Measurements from ENCODE around the gene RECQL5.
A peak's percentile ranks its signal among the peaks of the same experiment; 100 is the strongest.
"Not testable (repeated sequence)": the region's sequence is repeated elsewhere in the genome, so short reads cannot be mapped to it uniquely, and the experiment has no call there.

The RECQL5 gene

DNA sequence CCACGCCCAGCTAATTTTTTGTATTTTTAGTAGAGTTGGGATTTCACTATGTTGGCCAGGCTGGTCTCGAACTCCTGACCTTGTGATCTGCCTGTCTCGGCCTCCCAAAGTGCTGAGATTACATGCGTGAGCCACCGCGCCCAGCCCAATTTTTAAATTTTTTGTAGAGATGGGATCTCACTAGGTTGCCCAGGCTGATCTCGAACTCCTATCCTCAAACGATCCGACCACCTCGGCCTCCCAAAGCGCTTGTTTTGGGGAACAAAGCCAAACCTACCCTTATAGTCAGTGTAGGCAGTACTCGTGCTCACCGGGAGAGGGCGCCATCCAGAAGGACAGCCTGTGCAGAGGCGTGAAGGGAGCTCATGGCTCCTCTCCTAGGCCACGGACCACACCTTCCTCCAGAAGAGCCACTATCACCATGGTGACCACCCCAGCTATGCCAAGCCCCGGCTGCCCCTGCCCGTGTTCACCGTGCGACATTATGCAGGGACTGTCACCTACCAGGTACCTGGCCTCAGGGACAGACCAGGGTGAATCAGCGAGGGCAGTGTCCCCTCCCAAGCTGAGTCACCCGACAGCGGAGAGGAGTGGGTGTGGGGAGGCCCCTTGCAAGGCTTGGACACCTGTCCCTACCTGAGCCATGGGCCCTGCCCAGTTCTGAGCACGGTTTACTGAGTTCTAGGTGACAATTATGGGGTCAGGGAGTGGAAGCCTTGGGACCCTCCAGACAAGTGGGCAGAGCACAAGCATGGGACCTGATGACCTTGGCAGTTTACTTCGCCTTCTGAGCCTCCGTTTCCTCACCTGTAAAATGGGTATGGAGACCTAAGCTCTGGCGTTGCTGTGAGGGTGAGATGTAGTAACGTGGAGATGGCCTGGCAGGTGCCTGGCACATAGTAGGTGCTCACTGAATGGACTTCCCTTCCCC is 65.6 kb downstream of the RECQL5 start:
- Histone ChIP-seq H3K4me1 (ENCODE audit: insufficient read depth, insufficient read length) (peaks cover 10% of the 10 kb centered on the region), H3K27me3 (ENCODE audit: insufficient read depth, insufficient read length) (no peaks in the 10 kb centered on the region), H3K9ac (ENCODE audit: insufficient read length, low read depth) (no peak overlapping the region), H3K4me3 (ENCODE audit: insufficient read length, low read depth) (no peak overlapping the region), H3K9me3 (ENCODE audit: insufficient read depth, low read length) (no peaks in the 10 kb centered on the region), H3K36me3 (ENCODE audit: insufficient read depth, insufficient read length, low read length) (no peaks in the 10 kb centered on the region)
- DNase-seq (ENCODE audit: low read depth, low spot score): peak; percentile 48
- no peak for TF ChIP-seq ZNF274 (IDR thresholded peaks at IDR 0.05; ENCODE audit: low read depth, low read length)
- no peak for TF ChIP-seq YY1 (IDR thresholded peaks at IDR 0.05; ENCODE audit: insufficient read depth, insufficient read length)
- no peak for TF ChIP-seq SUZ12 (IDR thresholded peaks at IDR 0.05; ENCODE audit: extremely low read depth, insufficient read depth, insufficient read length)

DNA sequence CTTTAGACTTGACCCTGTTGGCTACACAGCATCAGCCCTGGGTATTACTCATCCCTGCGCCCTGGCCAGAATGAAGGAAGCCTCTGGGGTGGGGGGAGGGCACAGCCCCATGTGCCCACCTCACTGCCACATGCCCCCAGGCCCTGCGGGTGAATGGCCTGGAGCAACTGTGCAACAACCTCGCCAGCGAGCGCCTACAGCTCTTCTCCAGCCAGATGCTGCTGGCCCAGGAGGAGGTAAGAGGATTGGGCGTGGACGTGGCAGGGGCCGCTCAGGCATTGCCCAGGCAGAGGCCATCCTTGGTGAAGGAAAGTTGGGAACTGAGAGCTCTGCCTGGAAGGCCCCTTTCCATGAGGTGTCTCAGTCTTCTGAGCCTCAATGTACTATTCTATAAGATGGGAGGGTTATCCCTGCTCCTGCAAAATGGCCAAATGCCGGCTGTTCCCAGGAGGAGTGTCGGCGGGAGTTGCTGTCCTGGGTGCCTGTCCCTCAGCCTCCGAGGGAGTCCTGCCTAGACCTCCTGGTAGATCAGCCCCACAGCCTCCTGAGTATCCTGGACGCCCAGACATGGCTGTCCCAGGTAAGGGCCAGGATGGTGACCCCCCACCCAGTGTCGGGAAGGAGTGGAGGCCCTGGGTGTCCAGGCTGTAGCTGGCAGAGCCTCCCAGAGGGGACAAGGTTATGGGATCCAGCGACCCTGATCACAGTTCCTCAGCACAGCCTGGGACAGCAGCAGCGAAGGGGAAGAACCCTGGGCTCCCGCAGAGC is 70.5 kb downstream of the RECQL5 start:
- Histone ChIP-seq H3K4me1 (ENCODE audit: insufficient read depth, insufficient read length) (peaks cover 6% of the 10 kb centered on the region), H3K9me3 (ENCODE audit: insufficient read depth, low read length) (no peaks in the 10 kb centered on the region), H3K9ac (ENCODE audit: insufficient read length, low read depth) (no peak overlapping the region), H3K36me3 (ENCODE audit: insufficient read depth, insufficient read length, low read length) (no peaks in the 10 kb centered on the region), H3K27me3 (ENCODE audit: insufficient read depth, insufficient read length) (no peaks in the 10 kb centered on the region), H3K4me3 (ENCODE audit: insufficient read length, low read depth) (no peak overlapping the region)
- DNase-seq (ENCODE audit: low read depth, low spot score): no peak
- TF ChIP-seq YY1 (IDR thresholded peaks at IDR 0.05; ENCODE audit: insufficient read depth, insufficient read length): no peak

GRCh38 chr17:75595920-75596313 is 71.0 kb downstream of the RECQL5 start:
- Histone ChIP-seq H3K9ac (ENCODE audit: insufficient read length, low read depth) (no peak overlapping the region), H3K27me3 (ENCODE audit: insufficient read depth, insufficient read length) (no peaks in the 10 kb centered on the region), H3K4me1 (ENCODE audit: insufficient read depth, insufficient read length) (peaks cover 6% of the 10 kb centered on the region), H3K4me3 (ENCODE audit: insufficient read length, low read depth) (no peak overlapping the region), H3K36me3 (ENCODE audit: insufficient read depth, insufficient read length, low read length) (no peaks in the 10 kb centered on the region), H3K9me3 (ENCODE audit: insufficient read depth, low read length) (no peaks in the 10 kb centered on the region)
- DNase-seq (ENCODE audit: low read depth, low spot score): no peak
- TF ChIP-seq YY1 (IDR thresholded peaks at IDR 0.05; ENCODE audit: insufficient read depth, insufficient read length): no peak
- no peak for TF ChIP-seq SUZ12 (IDR thresholded peaks at IDR 0.05; ENCODE audit: extremely low read depth, insufficient read depth, insufficient read length)
- no peak for TF ChIP-seq ZNF274 (IDR thresholded peaks at IDR 0.05; ENCODE audit: low read depth, low read length)

- DNase-seq (ENCODE audit: low read depth, low spot score): no peak
- Histone ChIP-seq H3K4me1 (ENCODE audit: insufficient read depth, insufficient read length) (peaks cover 6% of the 10 kb centered on the region), H3K9ac (ENCODE audit: insufficient read length, low read depth) (no peak overlapping the region), H3K9me3 (ENCODE audit: insufficient read depth, low read length) (no peaks in the 10 kb centered on the region), H3K36me3 (ENCODE audit: insufficient read depth, insufficient read length, low read length) (no peaks in the 10 kb centered on the region), H3K27me3 (ENCODE audit: insufficient read depth, insufficient read length) (no peaks in the 10 kb centered on the region), H3K4me3 (ENCODE audit: insufficient read length, low read depth) (no peak overlapping the region)
- TF ChIP-seq YY1 (IDR thresholded peaks at IDR 0.05; ENCODE audit: insufficient read depth, insufficient read length) (no peak), ZNF274 (IDR thresholded peaks at IDR 0.05; ENCODE audit: low read depth, low read length) (no peak), SUZ12 (IDR thresholded peaks at IDR 0.05; ENCODE audit: extremely low read depth, insufficient read depth, insufficient read length) (no peak)
Measured at GRCh38 chr17:75595284-75595919, 71.6 kb downstream of the RECQL5 start.

- Histone ChIP-seq H3K4me1 (ENCODE audit: insufficient read depth, insufficient read length) (peaks cover 7% of the 10 kb centered on the region), H3K27me3 (ENCODE audit: insufficient read depth, insufficient read length) (no peaks in the 10 kb centered on the region), H3K4me3 (ENCODE audit: insufficient read length, low read depth) (no peak overlapping the region), H3K36me3 (ENCODE audit: insufficient read depth, insufficient read length, low read length) (no peaks in the 10 kb centered on the region), H3K9me3 (ENCODE audit: insufficient read depth, low read length) (peaks cover 6% of the 10 kb centered on the region; the same call in 1 of the 2 replicates), H3K9ac (ENCODE audit: insufficient read length, low read depth) (no peak overlapping the region)
- TF ChIP-seq YY1 (IDR thresholded peaks at IDR 0.05; ENCODE audit: insufficient read depth, insufficient read length): no peak
- TF ChIP-seq SUZ12 (IDR thresholded peaks at IDR 0.05; ENCODE audit: extremely low read depth, insufficient read depth, insufficient read length): no peak
- no peak for TF ChIP-seq ZNF274 (IDR thresholded peaks at IDR 0.05; ENCODE audit: low read depth, low read length)
- DNase-seq (ENCODE audit: low read depth, low spot score): no peak
Measured at GRCh38 chr17:75594499-75595283, 72.3 kb downstream of the RECQL5 start.

- not testable (repeated sequence) for H3K9me3 ChIP-seq (ENCODE audit: insufficient read depth, low read length); H3K36me3 ChIP-seq (ENCODE audit: insufficient read depth, insufficient read length, low read length); H3K4me1 ChIP-seq (ENCODE audit: insufficient read depth, insufficient read length); DNase-seq (ENCODE audit: low read depth, low spot score); H3K27me3 ChIP-seq (ENCODE audit: insufficient read depth, insufficient read length); H3K4me3 ChIP-seq (ENCODE audit: insufficient read length, low read depth); H3K9ac ChIP-seq (ENCODE audit: insufficient read length, low read depth)
Measured at GRCh38 chr17:75593430-75593829, 73.5 kb downstream of the RECQL5 start.

All from NT2/D1 (cell line).